Natural killer cell treated with Interleukin-12 subunit alpha and Interleukin-12 subunit beta and Interleukin-15 and Interleukin-18, amount 100 ng/mL, for 72 hours (primary cell): Measurements from ENCODE around the gene ABCC1. TPM values are rescaled to one million over a fixed set of nuclear protein-coding genes. Genes with fewer than 3 reads are reported as not detected.

Source experiments
- ATAC-seq, 2 donors: fragments of 150-1000 bp; cut with Tn5 transposase in 1 of 2; sonication (Bioruptor Pico), chemical (Tn5 transposase) in 1 of 2; 2 replicates each; pipeline ENCODE4 v1.10.0; 2021
- DNase-seq: peaks from one replicate; pipeline ENCODE4 v3.0.0; 2022; ENCODE audit warnings: low spot score
- H3K27ac Mint-ChIP-seq, 2 donors: 1 replicate in 1 of 2; 2 replicates in 1 of 2; pipeline ENCODE4 v1.8.0; 2022; ENCODE audit warnings: mixed read lengths in 2 of 2, mild to moderate bottlenecking in 1 of 2, moderate library complexity in 1 of 2
- H3K27me3 Mint-ChIP-seq, 2 donors: 1 replicate in 1 of 2; 2 replicates in 1 of 2; pipeline ENCODE4 v1.8.0; 2022; ENCODE audit warnings: mixed read lengths in 2 of 2
- H3K36me3 Mint-ChIP-seq: one replicate; pipeline ENCODE4 v1.8.0; 2022; ENCODE audit warnings: mixed read lengths
- H3K4me1 Mint-ChIP-seq, 2 donors: 1 replicate in 1 of 2; 2 replicates in 1 of 2; pipeline ENCODE4 v1.8.0; 2022; ENCODE audit warnings: low read depth in 2 of 2, mixed read lengths in 2 of 2, mild to moderate bottlenecking in 1 of 2
- H3K4me3 Mint-ChIP-seq: one replicate; pipeline ENCODE4 v1.8.0; 2022; ENCODE audit warnings: mixed read lengths
- H3K9me3 Mint-ChIP-seq: 2 replicates; pipeline ENCODE4 v1.8.0; 2022; ENCODE audit warnings: mixed read lengths
- total RNA-seq, 2 donors: library from RNA; stranded (reverse); gene quantifications; one replicate each; pipeline ENCODE4 v1.2.3, GENCODE V29; 2022

The ABCC1 gene
- total RNA-seq, 2 donors from 2014 or later = 43.1 to 106 TPM

DNA sequence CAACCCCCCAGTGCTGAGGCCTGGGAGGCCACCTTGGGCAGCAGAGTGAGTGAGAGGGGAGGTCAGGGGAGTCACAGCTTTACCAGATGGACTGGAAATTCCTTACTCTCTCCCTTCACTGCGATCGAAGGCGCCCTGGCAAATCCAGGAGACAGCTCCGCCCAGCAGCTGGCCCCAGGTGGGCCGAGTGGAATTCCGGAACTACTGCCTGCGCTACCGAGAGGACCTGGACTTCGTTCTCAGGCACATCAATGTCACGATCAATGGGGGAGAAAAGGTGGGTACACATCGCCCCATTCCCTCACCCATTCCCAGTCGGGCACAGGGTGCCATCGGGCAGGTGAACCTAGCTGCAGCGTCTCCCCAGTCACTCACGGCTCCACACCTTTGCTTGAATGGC is 182.2 kb downstream of the ABCC1 start:
- peaks cover 4 to 6% of the 10 kb centered on the region in 2 donors for H3K4me1 Mint-ChIP-seq
- H3K27me3 Mint-ChIP-seq = no peaks in the 10 kb centered on the region
- H3K27ac Mint-ChIP-seq = no peak overlapping the region
- H3K9me3 Mint-ChIP-seq = no peaks in the 10 kb centered on the region
- peaks cover 8% of the 10 kb centered on the region for H3K36me3 Mint-ChIP-seq
- ATAC-seq (no peak), DNase-seq (no peak)
- no peak overlapping the region for H3K4me3 Mint-ChIP-seq

DNA sequence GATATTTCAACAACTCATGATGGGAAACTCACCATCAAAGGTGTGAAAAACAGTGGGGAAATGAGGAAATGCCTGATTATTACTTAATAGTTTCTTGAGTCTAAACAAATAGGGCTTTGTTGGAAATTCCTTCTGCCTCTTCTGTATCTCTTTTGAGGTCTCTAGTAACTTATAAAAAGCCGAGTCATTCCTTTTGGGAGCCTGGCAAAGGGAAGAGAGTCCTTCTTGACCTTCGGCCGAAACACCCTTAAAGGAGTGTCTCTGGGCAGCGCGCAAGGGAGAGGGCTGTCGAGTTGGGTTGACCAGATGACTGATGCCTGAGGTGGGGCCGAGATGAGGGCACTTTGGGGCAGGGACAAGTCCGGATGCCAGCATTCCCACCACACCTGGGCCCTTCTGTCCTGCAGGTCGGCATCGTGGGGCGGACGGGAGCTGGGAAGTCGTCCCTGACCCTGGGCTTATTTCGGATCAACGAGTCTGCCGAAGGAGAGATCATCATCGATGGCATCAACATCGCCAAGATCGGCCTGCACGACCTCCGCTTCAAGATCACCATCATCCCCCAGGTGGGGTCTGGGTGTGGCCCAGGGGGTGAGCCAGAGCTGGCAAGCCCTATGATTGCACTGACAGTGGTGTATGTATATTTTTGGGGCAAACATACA is 184.7 kb downstream of the ABCC1 start:
- H3K27ac Mint-ChIP-seq = peak overlapping the region in 1 of 2 donors; percentile 29
- no peak overlapping the region for H3K4me3 Mint-ChIP-seq
- H3K36me3 Mint-ChIP-seq = peaks cover 8% of the 10 kb centered on the region

DNA sequence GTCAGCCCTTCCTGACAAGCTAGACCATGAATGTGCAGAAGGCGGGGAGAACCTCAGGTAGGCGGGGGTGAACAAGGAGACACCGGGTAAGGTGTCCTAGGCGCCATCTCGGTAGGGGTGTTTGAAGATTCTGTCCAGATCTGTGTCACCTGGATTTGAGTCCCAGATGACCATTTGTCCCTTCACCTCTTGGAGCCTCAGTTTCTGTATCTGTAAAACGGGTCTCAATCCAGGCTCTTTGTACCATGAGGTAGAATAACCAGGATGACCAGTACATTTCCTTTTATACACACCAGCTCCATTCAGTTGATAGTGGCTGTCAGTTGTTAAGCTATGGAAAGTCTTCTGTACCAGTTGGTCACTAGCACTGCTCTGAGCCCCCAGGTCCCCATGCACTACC is 187.2 kb downstream of the ABCC1 start:
- no peaks in the 10 kb centered on the region for H3K9me3 Mint-ChIP-seq
- peaks cover 0 to 6% of the 10 kb centered on the region in 2 donors for H3K4me1 Mint-ChIP-seq
- H3K4me3 Mint-ChIP-seq = no peak overlapping the region
- no peaks in the 10 kb centered on the region for H3K27me3 Mint-ChIP-seq
- no peak for ATAC-seq
- no peak overlapping the region for H3K27ac Mint-ChIP-seq
- H3K36me3 Mint-ChIP-seq = peaks cover 12% of the 10 kb centered on the region
- DNase-seq = no peak

More for the DNA sequence above, 184.7 kb downstream of the ABCC1 start:
- Mint-ChIP-seq H3K27me3 (no peaks in the 10 kb centered on the region), H3K9me3 (no peaks in the 10 kb centered on the region), H3K4me1 (peaks cover 0 to 6% of the 10 kb centered on the region in 2 donors)
- no peak for DNase-seq
- ATAC-seq = no peak

DNA sequence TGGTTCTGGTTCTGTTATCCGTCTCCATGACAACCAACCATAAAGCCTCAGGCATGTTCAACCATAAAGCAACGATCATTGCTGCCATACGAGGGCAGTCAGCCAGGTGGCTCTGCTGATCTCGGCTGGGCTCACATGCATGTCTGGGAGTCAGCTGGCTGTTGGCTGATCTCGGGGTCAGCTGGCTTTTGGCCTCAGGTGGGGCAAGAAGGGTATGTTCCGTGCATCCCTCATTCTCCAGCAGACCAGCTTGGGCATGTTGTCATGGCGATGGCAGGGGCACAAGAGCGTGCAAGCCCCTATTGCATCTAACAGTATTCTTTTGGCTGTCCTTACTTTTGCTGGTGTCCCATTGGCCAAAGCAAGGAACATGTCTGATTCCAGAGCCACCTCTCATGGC is 187.7 kb downstream of the ABCC1 start:
- Mint-ChIP-seq H3K9me3 (no peaks in the 10 kb centered on the region), H3K27me3 (no peaks in the 10 kb centered on the region), H3K36me3 (peaks cover 9% of the 10 kb centered on the region), H3K4me1 (peaks cover 0 to 6% of the 10 kb centered on the region in 2 donors), H3K4me3 (no peak overlapping the region), H3K27ac (no peak overlapping the region)
- DNase-seq (no peak), ATAC-seq (no peak)

DNA sequence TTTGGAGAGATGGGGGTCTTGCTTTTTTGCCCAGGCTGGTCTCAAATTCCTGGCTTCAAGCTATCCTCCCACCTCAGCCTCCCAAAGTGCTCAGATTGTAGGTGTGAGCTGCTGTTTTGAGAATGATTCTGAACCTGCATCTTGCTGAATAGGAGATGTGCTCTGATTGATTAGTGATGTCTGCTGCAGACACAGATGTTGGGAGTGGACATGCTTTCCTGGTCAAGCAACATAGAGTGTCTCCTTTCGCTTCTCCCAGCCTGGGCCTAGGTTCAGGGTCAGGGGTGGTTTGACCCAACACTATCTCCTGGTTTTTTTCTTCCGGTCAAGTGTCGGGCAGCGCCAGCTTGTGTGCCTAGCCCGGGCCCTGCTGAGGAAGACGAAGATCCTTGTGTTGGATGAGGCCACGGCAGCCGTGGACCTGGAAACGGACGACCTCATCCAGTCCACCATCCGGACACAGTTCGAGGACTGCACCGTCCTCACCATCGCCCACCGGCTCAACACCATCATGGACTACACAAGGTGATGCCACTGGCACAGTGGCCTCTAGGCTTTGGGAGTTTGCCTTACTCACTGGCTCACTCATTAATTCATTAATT is 188.7 kb downstream of the ABCC1 start:
- H3K4me3 Mint-ChIP-seq = no peak overlapping the region
- no peak overlapping the region for H3K27ac Mint-ChIP-seq
- no peak for ATAC-seq
- no peaks in the 10 kb centered on the region for H3K27me3 Mint-ChIP-seq
- DNase-seq = no peak
- no peaks in the 10 kb centered on the region for H3K9me3 Mint-ChIP-seq
- H3K36me3 Mint-ChIP-seq = peaks cover 9% of the 10 kb centered on the region
- peaks cover 0 to 6% of the 10 kb centered on the region in 2 donors for H3K4me1 Mint-ChIP-seq

DNA sequence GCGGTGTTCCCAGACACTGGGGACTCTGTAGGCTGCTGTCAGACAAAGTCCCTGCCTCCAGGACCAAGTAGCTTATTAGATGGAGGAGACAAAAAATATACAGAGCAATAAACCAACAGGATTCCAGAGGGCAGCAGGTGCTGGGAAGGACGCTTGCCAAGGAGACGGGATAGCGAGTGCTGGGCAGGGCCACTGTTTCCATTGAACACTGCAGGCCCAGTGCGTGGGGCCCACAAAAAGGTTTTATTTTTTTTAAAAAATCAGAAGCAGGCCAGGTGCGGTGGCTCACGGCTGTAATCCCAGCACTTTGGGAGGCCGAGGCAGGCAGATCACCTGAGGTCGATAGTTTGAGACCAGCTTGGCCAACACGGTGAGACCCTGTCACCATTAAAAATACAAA is 189.6 kb downstream of the ABCC1 start:
- peaks cover 5% of the 10 kb centered on the region for H3K36me3 Mint-ChIP-seq
- peaks cover 0 to under 1% of the 10 kb centered on the region in 2 donors for H3K4me1 Mint-ChIP-seq
- ATAC-seq (no peak), DNase-seq (no peak)
- no peak overlapping the region for H3K4me3 Mint-ChIP-seq
- no peaks in the 10 kb centered on the region for H3K27me3 Mint-ChIP-seq
- no peaks in the 10 kb centered on the region for H3K9me3 Mint-ChIP-seq
- H3K27ac Mint-ChIP-seq = no peak overlapping the region

DNA sequence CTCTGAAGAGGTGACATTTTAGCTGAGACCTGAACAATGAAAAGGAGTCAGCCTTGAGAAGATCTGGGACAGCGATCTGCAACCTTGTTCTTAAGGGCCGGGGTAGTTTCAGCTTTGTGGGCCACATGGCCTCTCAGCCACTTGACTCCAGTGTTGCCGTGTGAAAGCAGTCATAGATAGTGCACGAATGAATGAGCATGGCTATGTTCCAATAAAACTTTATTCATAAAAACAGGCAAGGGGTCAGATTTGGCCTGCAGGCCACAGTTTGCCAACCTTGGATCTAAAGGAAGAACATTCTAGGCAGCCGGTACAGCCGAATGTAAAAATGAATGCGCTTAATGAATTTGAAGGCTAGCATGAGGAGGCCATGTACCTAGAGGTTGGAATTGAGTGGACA is 190.4 kb downstream of the ABCC1 start:
- H3K9me3 Mint-ChIP-seq = no peaks in the 10 kb centered on the region
- H3K4me3 Mint-ChIP-seq = no peak overlapping the region
- DNase-seq (no peak), ATAC-seq (no peak)
- H3K4me1 Mint-ChIP-seq = no peaks in the 10 kb centered on the region
- H3K36me3 Mint-ChIP-seq = peaks cover 4% of the 10 kb centered on the region
- no peak overlapping the region for H3K27ac Mint-ChIP-seq
- no peaks in the 10 kb centered on the region for H3K27me3 Mint-ChIP-seq

DNA sequence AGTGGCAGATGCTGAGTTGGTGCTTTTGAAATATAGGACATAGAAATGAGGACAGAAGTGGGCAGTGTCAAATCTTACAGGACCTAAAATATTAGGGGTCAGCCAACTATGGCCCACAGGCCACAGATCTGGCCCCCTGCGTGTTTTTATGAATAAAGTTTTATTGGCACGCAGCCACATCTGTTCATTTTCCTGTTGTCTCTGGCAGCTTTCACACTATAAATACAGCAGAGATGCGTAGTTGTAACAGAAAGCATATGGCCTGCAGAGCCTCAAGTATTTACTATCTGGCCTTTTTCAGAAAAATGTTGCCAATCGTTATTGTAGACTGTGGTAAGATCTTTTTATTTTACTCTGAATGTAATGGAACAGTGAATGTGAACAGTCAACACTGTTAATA is 191.1 kb downstream of the ABCC1 start:
- H3K4me3 Mint-ChIP-seq = no peak overlapping the region
- H3K9me3 Mint-ChIP-seq = no peaks in the 10 kb centered on the region
- no peak overlapping the region for H3K27ac Mint-ChIP-seq
- ATAC-seq (no peak), DNase-seq (no peak)
- peaks cover 4% of the 10 kb centered on the region for H3K36me3 Mint-ChIP-seq
- H3K27me3 Mint-ChIP-seq = no peaks in the 10 kb centered on the region
- no peaks in the 10 kb centered on the region for H3K4me1 Mint-ChIP-seq

DNA sequence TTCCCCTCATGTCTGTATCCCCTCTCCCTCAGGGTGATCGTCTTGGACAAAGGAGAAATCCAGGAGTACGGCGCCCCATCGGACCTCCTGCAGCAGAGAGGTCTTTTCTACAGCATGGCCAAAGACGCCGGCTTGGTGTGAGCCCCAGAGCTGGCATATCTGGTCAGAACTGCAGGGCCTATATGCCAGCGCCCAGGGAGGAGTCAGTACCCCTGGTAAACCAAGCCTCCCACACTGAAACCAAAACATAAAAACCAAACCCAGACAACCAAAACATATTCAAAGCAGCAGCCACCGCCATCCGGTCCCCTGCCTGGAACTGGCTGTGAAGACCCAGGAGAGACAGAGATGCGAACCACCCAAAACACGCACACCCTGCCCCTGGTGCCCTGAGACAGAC is 191.7 kb downstream of the ABCC1 start:
- H3K4me1 Mint-ChIP-seq = no peaks in the 10 kb centered on the region
- DNase-seq (no peak), ATAC-seq (no peak)
- H3K4me3 Mint-ChIP-seq = no peak overlapping the region
- H3K27me3 Mint-ChIP-seq = no peaks in the 10 kb centered on the region
- H3K36me3 Mint-ChIP-seq = peaks cover 4% of the 10 kb centered on the region
- no peaks in the 10 kb centered on the region for H3K9me3 Mint-ChIP-seq
- no peak overlapping the region for H3K27ac Mint-ChIP-seq

DNA sequence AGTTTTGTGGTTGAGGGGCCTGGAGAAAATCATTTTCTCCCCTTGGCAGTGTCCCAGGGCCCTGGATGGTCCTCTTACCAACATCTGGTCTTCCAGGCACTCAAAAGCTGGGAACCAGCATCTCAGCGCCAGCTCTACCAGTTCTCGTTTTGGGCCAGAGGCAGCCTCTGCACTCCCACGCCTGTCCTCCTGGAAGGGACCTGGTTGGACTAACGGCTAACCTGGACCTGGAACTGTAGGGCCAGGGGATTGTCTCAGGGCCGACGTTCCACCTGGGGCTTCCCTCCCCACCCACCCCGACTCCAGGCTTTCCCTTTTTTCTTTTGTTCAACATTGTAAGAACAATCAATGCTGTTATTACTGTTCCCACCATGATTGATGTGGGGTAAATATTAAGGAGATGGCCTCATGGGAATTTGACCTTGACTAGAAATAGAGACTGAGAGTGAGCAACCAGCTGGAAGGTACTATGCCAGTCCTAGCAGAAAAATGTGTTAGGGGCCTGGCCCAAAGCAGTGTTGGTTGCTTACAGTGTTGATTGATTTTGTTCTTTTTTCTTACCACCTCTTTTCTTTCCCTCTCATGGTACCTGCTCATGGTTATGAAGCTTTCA is 192.5 kb downstream of the ABCC1 start:
- no peak overlapping the region for H3K4me3 Mint-ChIP-seq
- H3K9me3 Mint-ChIP-seq = no peaks in the 10 kb centered on the region
- no peak overlapping the region for H3K27ac Mint-ChIP-seq
- DNase-seq (no peak), ATAC-seq (no peak)
- no peaks in the 10 kb centered on the region for H3K4me1 Mint-ChIP-seq
- peaks cover 4% of the 10 kb centered on the region for H3K36me3 Mint-ChIP-seq
- H3K27me3 Mint-ChIP-seq = no peaks in the 10 kb centered on the region

DNA sequence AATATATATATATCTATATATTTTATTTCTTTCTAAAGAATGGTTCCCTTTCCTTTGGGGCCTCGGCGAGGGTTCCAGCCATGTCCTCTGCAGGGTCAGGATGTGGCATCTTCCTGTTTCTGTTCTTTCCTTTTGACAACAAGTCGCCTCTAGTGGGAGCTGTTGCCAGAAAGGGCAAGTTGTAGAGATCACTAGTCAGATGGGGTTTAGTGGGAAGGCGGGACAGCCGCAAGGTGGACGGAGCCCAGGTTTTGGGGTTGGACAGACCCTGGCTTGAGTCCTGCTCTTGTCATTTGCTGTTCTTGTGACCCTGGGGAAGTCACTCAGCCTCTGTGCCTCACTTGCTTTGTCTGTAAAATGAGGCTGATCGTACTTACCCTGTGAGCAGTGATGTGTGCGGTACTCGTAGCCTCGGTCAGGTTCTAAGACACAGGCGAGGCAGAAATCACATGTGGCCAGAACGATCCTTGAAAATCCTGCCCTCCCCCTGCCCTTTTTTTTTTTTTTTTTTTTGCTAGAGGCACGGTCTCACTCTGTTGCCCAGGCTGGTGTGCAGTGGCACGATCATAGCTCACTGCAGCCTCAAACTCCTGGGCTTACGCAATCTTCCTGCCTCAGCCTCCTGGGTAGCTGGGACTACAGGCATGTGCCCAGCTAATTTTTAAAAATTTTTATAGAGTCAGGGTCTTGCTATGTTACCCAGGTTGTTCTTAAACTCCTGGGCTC is 193.8 kb downstream of the ABCC1 start:
- Mint-ChIP-seq H3K4me3 (no peak overlapping the region), H3K9me3 (no peaks in the 10 kb centered on the region), H3K27ac (no peak overlapping the region), H3K36me3 (peaks cover 4% of the 10 kb centered on the region), H3K27me3 (no peaks in the 10 kb centered on the region), H3K4me1 (no peaks in the 10 kb centered on the region)
- no peak for DNase-seq
- no peak for ATAC-seq

DNA sequence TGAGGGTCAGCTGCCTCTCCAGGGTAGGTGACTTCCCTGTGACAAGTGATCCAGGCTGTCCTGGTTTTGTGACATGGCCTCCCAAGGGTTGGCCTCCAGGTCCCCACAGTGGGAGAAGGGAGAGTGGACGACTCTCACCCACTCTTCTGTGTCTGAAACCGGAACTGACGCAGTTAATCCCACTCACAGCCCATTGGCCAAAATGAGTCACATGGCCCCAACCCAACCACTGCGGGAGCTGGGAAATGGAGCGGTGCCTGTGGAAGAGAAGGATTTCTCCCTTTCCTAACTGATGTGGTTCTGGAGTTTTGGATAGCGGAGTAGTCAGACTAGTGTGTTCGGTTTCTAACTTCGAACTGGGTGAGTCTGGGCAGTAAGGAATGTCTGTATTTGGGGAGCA is 194.5 kb downstream of the ABCC1 start:
- no peak for DNase-seq
- Mint-ChIP-seq H3K27ac (no peak overlapping the region), H3K36me3 (peaks cover 4% of the 10 kb centered on the region), H3K4me1 (no peaks in the 10 kb centered on the region), H3K9me3 (no peaks in the 10 kb centered on the region), H3K4me3 (no peak overlapping the region), H3K27me3 (no peaks in the 10 kb centered on the region)
- ATAC-seq = no peak

DNA sequence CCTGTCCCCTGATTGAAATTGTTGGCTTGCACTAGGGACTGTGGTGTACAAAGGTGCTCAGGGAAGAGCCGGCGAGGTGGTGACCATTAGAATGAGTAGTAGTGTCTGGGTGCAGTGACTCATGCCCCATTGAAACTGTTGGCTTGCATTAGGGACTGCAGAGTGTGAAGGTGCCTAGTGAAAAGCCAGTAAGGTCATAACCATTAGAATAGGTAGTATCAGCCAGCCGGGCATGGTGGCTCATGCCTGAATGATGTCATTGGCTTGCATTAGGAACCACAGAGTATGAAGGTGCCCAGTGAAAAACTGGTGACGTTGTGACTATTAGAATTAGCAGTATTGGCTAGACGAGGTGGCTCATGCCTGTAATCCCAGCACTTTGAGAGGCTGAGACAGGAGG is 195.0 kb downstream of the ABCC1 start:
- Mint-ChIP-seq H3K9me3 (no peaks in the 10 kb centered on the region), H3K27ac (no peak overlapping the region), H3K36me3 (peaks cover 4% of the 10 kb centered on the region), H3K4me1 (no peaks in the 10 kb centered on the region), H3K27me3 (no peaks in the 10 kb centered on the region), H3K4me3 (no peak overlapping the region)
- no peak for ATAC-seq
- no peak for DNase-seq

DNA sequence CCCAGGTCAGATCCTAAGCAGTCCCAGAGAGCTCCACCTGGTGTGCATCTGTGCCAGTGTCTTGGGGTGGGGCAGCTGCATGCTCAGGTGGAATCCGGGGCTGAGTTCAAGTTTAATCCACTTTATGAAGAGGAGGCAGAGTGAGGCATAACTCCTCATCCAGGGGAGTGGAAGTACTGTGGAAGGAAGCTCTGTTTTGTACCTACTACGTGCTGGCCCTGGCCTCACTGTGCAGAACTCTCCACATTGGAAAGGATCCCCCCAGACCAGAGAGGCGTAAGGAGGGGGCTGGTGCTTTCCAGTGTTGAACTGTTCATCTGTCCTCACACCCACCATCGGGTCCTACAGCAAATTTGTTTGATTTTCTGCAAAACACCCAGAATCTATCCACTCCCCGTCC is 195.9 kb downstream of the ABCC1 start:
- no peak overlapping the region for H3K4me3 Mint-ChIP-seq
- DNase-seq = no peak
- ATAC-seq = no peak
- H3K4me1 Mint-ChIP-seq = no peaks in the 10 kb centered on the region
- H3K9me3 Mint-ChIP-seq = no peaks in the 10 kb centered on the region
- peaks cover 4% of the 10 kb centered on the region for H3K36me3 Mint-ChIP-seq
- H3K27me3 Mint-ChIP-seq = no peaks in the 10 kb centered on the region
- no peak overlapping the region for H3K27ac Mint-ChIP-seq
